ENCODE measurements around the gene EXOC3L2. TPM values are rescaled to one million over a fixed set of nuclear protein-coding genes. Genes with fewer than 3 reads are reported as not detected.

EXOC3L2 gene
- total RNA-seq, 1 donor from 2014 or later = 1.8 TPM

- Histone ChIP-seq H3K4me3 (no peak overlapping the region), H3K4me1 (no peaks in the 10 kb centered on the region), H3K27me3 (ENCODE audit: low read depth) (no peaks in the 10 kb centered on the region), H3K27ac (replicated peaks) (no peak overlapping the region), H3K9me3 (replicated peaks) (no peaks in the 10 kb centered on the region), H3K36me3 (peaks cover 43% of the 10 kb centered on the region)
- DNase-seq = no peak
- TF ChIP-seq CTCF (IDR thresholded peaks at IDR 0.05; ENCODE audit: borderline replicate concordance) = no peak
- intact Hi-C loops (cut with micrococcal nuclease) = no loop called here
These were observed 20.2 kb upstream of the EXOC3L2 start for GRCh38 chr19:45265375-45265774.

- no peaks in the 10 kb centered on the region for H3K4me1 ChIP-seq
- H3K36me3 ChIP-seq = peaks cover 39% of the 10 kb centered on the region
- H3K9me3 ChIP-seq (replicated peaks) = no peaks in the 10 kb centered on the region
- H3K4me3 ChIP-seq = no peak overlapping the region
- TF ChIP-seq CTCF (IDR thresholded peaks at IDR 0.05; ENCODE audit: borderline replicate concordance) = no peak
- intact Hi-C loops (cut with micrococcal nuclease) = no loop called here
- no peak for DNase-seq
- no peaks in the 10 kb centered on the region for H3K27me3 ChIP-seq (ENCODE audit: low read depth)
- H3K27ac ChIP-seq (replicated peaks) = no peak overlapping the region
These were observed 19.6 kb upstream of the EXOC3L2 start for GRCh38 chr19:45264781-45265317.

- peaks cover 28% of the 10 kb centered on the region for H3K36me3 ChIP-seq
- H3K4me3 ChIP-seq = no peak overlapping the region
- no peak for TF ChIP-seq CTCF (IDR thresholded peaks at IDR 0.05; ENCODE audit: borderline replicate concordance)
- intact Hi-C loops (cut with micrococcal nuclease) = no loop called here
- H3K27me3 ChIP-seq (ENCODE audit: low read depth) = no peaks in the 10 kb centered on the region
- no peaks in the 10 kb centered on the region for H3K9me3 ChIP-seq (replicated peaks)
- no peak overlapping the region for H3K27ac ChIP-seq (replicated peaks)
- DNase-seq = no peak
- H3K4me1 ChIP-seq = no peaks in the 10 kb centered on the region
These were observed 17.8 kb upstream of the EXOC3L2 start for GRCh38 chr19:45263013-45263412.

GRCh38 chr19:45262570-45262969, 17.4 kb upstream of the EXOC3L2 start:
- Histone ChIP-seq H3K27me3 (ENCODE audit: low read depth) (no peaks in the 10 kb centered on the region), H3K4me3 (no peak overlapping the region), H3K27ac (replicated peaks) (no peak overlapping the region), H3K4me1 (no peaks in the 10 kb centered on the region), H3K36me3 (peaks cover 24% of the 10 kb centered on the region), H3K9me3 (replicated peaks) (no peaks in the 10 kb centered on the region)
- DNase-seq = no peak
- intact Hi-C loops (cut with micrococcal nuclease) = no loop called here
- no peak for TF ChIP-seq CTCF (IDR thresholded peaks at IDR 0.05; ENCODE audit: borderline replicate concordance)

GRCh38 chr19:45258862-45259261, 13.7 kb upstream of the EXOC3L2 start:
- TF ChIP-seq CTCF (IDR thresholded peaks at IDR 0.05; ENCODE audit: borderline replicate concordance) = no peak
- H3K36me3 ChIP-seq = peaks cover 9% of the 10 kb centered on the region
- peaks cover 10% of the 10 kb centered on the region for H3K4me1 ChIP-seq
- H3K4me3 ChIP-seq = no peak overlapping the region
- H3K27ac ChIP-seq (replicated peaks) = no peak overlapping the region
- no peaks in the 10 kb centered on the region for H3K9me3 ChIP-seq (replicated peaks)
- intact Hi-C loops (cut with micrococcal nuclease) = no loop called here
- H3K27me3 ChIP-seq (ENCODE audit: low read depth) = no peaks in the 10 kb centered on the region
- DNase-seq = no peak

All from left ventricle myocardium inferior (tissue), 1 donor.